ENCODE measurements around the gene RBM33. TPM values are rescaled to one million over a fixed set of nuclear protein-coding genes. Genes with fewer than 3 reads are reported as not detected.

The RBM33 gene
- polyA plus RNA-seq, 3 donors = 15.0 to 27.7 (median 22.2) TPM

GRCh38 chr7:155702616-155703015 lies 58.2 kb downstream of the RBM33 start:
- Histone ChIP-seq H3K79me2 (ENCODE audit: insufficient read depth, low read length) (peaks cover 37% of the 10 kb centered on the region), H3K27ac (ENCODE audit: low read depth in 1 of 2, low read length in 2 of 2) (no peak overlapping the region)

GRCh38 chr7:155705623-155706360 lies 61.3 kb downstream of the RBM33 start:
- Histone ChIP-seq H3K79me2 (ENCODE audit: insufficient read depth, low read length) (peaks cover 25% of the 10 kb centered on the region), H4K20me1 (ENCODE audit: insufficient read depth, low read length) (peaks cover 91% of the 10 kb centered on the region)
- H3K36me3 Mint-ChIP-seq = peaks cover 43 to 56% of the 10 kb centered on the region in 2 donors

More at GRCh38 chr7:155702616-155703015, 58.2 kb downstream of the RBM33 start:
- Mint-ChIP-seq H3K4me3 (no peak overlapping the region), H3K4me1 (peaks cover 2% of the 10 kb centered on the region), H3K36me3 (peaks cover 53 to 60% of the 10 kb centered on the region in 2 donors), H3K9me3 (no peaks in the 10 kb centered on the region), H3K27ac (peak overlapping the region in 1 of 7 donors; percentile 17), H3K27me3 (ENCODE audit: low read depth in 3 of 3) (peaks cover 0 to 3% (median 0%) of the 10 kb centered on the region in 3 donors)
- TF ChIP-seq CTCF (IDR thresholded peaks at IDR 0.05) = no peak
- intact Hi-C loops (cut with micrococcal nuclease) = no loop called here
- DNase-seq = no peak
- H3K9me3 ChIP-seq (replicated peaks in 1 of 2; ENCODE audit: control insufficient read depth in 1 of 2, insufficient read depth in 1 of 2, low read length in 2 of 2) = no peaks in the 10 kb centered on the region
- WGBS (ENCODE audit: insufficient coverage) = 100% methylated on average over 1 of the region's 1 CpG
- H3K9ac ChIP-seq (ENCODE audit: insufficient read depth, low read length, poor library complexity, severe bottlenecking) = no peak overlapping the region
- H2AFZ ChIP-seq (ENCODE audit: insufficient read depth, low read depth, low read length, poor library complexity, severe bottlenecking) = no peak overlapping the region
- no peak overlapping the region for H3K4me3 ChIP-seq (replicated peaks in 1 of 3; ENCODE audit: low read depth in 2 of 3, low read length in 3 of 3)
- H3K36me3 ChIP-seq (replicated peaks in 1 of 2; ENCODE audit: control insufficient read depth in 1 of 2, insufficient read depth in 2 of 2, low read length in 2 of 2) = peaks cover 74 to 80% of the 10 kb centered on the region in 2 donors
- peaks cover 91% of the 10 kb centered on the region for H4K20me1 ChIP-seq (ENCODE audit: insufficient read depth, low read length)
- H3K27me3 ChIP-seq (ENCODE audit: control insufficient read depth in 2 of 2, insufficient read depth in 2 of 2, low read length in 2 of 2) = no peaks in the 10 kb centered on the region
- H3K4me2 ChIP-seq (replicated peaks; ENCODE audit: extremely low read depth, low read length, poor library complexity, severe bottlenecking) = no peak overlapping the region
- H3K4me1 ChIP-seq (ENCODE audit: control insufficient read depth in 1 of 2, insufficient read depth in 2 of 2, low read length in 2 of 2) = no peaks in the 10 kb centered on the region

More at GRCh38 chr7:155705623-155706360, 61.3 kb downstream of the RBM33 start:
- Mint-ChIP-seq H3K9me3 (no peaks in the 10 kb centered on the region), H3K4me3 (no peak overlapping the region), H3K27ac (no peak overlapping the region), H3K27me3 (ENCODE audit: low read depth in 3 of 3) (peaks cover 0 to 3% (median 0%) of the 10 kb centered on the region in 3 donors), H3K4me1 (no peaks in the 10 kb centered on the region)
- Histone ChIP-seq H3K9me3 (replicated peaks in 1 of 2; ENCODE audit: control insufficient read depth in 1 of 2, insufficient read depth in 1 of 2, low read length in 2 of 2) (no peaks in the 10 kb centered on the region), H3K27me3 (ENCODE audit: control insufficient read depth in 2 of 2, insufficient read depth in 2 of 2, low read length in 2 of 2) (no peaks in the 10 kb centered on the region), H3K9ac (ENCODE audit: insufficient read depth, low read length, poor library complexity, severe bottlenecking) (no peak overlapping the region), H3K36me3 (replicated peaks in 1 of 2; ENCODE audit: control insufficient read depth in 1 of 2, insufficient read depth in 2 of 2, low read length in 2 of 2) (peaks cover 92 to 100% of the 10 kb centered on the region in 2 donors), H2AFZ (ENCODE audit: insufficient read depth, low read depth, low read length, poor library complexity, severe bottlenecking) (no peak overlapping the region), H3K27ac (ENCODE audit: low read depth in 1 of 2, low read length in 2 of 2) (peak overlapping the region in 1 of 2 donors; percentile 29), H3K4me3 (replicated peaks in 1 of 3; ENCODE audit: low read depth in 2 of 3, low read length in 3 of 3) (no peak overlapping the region), H3K4me1 (ENCODE audit: control insufficient read depth in 1 of 2, insufficient read depth in 2 of 2, low read length in 2 of 2) (no peaks in the 10 kb centered on the region), H3K4me2 (replicated peaks; ENCODE audit: extremely low read depth, low read length, poor library complexity, severe bottlenecking) (no peak overlapping the region)
- 99% methylated on average over 15 of the region's 16 CpGs for WGBS (ENCODE audit: insufficient coverage)
- intact Hi-C loops (cut with micrococcal nuclease) = no loop called here
- no peak for TF ChIP-seq CTCF (IDR thresholded peaks at IDR 0.05)
- no peak for DNase-seq
